NCI-H774 (cell line): Measurements from ENCODE around the gene HECA.
A peak's percentile ranks its signal among the peaks of the same experiment; 100 is the strongest.
"Not testable (repeated sequence)": the region's sequence is repeated elsewhere in the genome, so short reads cannot be mapped to it uniquely, and the experiment has no call there.

ENCODE experiments used
- DNase-seq: peaks from one replicate; lab custom pipeline; 2025; lab: John Stamatoyannopoulos, UW

HECA gene

GRCh38 chr6:139210766-139211165, 75.9 kb downstream of the HECA start:
- not testable (repeated sequence) for DNase-seq

GRCh38 chr6:139212460-139212859, 77.6 kb downstream of the HECA start:
- not testable (repeated sequence) for DNase-seq

- DNase-seq, result peak; percentile 92
Observed at GRCh38 chr6:139219271-139219729, 84.4 kb downstream of the HECA start.

- no peak for DNase-seq
Observed at GRCh38 chr6:139219746-139220145, 84.9 kb downstream of the HECA start.

GRCh38 chr6:139228387-139228786, 93.5 kb downstream of the HECA start:
- DNase-seq, result not testable (repeated sequence)
